GM04504 (cell line): ENCODE results near the gene RBAK.
"Not testable (repeated sequence)": the region's sequence is repeated elsewhere in the genome, so short reads cannot be mapped to it uniquely, and the experiment has no call there.

Experiments
- DNase-seq: peaks from one replicate; pipeline ENCODE4 v3.0.0-alpha.2; 2012; ENCODE audit warnings: low read depth

RBAK gene

DNA sequence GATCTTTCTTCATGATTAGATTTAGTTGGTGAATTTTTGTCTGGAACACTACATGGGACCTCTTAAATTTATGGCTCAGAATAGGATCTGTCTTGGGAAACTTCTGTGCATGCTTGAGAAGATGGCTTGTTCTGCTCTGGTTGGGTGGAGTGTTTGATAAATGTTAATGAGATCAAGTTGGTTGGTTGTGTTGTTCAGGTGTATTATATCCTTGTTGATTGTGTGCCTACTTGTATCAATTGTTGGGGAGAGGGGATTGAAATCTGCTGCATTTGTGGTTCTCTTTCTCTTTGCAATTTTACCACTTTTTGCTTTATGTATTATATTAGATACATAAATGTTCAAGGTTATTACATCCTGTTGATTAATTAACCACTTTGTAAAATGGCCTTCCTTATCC, 6.1 kb downstream of the RBAK start:
- not testable (repeated sequence) for DNase-seq

DNA sequence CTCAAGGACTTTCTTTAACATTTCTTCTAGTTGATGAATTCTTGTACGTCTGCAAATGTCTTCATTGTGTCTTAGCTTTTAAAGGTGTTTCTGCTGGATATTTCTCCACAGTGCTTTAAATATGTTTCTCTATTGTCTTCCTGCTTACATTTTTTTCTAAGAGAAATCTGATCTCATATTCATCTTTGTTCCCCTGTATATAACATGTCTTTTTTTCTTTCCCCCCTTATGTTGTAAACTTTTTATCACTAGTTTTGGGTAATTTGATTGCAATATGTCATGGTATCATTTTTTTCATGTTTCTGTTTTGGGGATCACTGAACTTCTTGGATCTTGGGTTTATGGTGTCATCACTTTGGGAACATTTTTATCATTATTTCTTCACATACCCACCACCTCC, 7.5 kb downstream of the RBAK start:
- no peak for DNase-seq

DNA sequence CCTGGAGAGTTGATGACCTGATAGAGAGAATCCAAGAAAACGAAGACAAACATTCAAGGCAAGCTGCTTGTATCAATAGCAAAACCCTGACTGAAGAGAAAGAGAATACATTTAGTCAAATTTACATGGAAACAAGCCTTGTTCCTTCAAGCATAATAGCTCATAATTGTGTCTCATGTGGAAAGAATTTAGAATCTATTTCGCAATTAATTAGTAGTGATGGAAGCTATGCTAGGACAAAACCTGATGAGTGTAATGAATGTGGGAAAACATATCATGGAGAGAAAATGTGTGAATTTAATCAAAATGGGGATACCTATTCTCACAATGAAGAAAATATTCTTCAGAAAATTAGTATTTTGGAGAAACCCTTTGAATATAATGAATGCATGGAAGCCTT, 18.0 kb downstream of the RBAK start:
- no peak for DNase-seq

DNA sequence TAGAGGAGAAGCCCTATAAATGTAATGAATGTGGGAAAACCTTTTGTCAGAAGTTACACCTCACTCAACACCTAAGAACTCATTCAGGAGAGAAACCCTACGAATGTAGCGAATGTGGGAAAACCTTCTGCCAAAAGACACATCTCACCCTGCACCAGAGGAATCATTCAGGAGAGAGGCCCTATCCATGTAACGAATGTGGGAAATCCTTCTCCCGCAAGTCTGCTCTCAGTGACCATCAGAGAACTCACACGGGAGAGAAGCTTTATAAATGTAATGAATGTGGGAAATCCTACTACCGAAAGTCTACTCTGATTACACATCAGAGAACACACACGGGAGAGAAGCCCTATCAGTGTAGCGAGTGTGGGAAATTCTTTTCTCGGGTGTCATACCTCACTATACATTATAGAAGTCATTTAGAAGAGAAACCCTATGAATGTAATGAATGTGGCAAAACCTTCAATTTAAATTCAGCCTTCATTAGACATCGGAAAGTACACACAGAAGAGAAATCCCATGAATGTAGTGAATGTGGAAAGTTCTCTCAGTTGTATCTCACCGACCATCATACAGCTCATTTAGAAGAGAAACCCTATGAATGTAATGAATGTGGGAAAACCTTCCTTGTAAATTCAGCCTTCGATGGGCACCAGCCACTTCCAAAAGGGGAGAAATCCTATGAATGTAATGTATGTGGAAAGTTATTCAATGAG, 18.9 kb downstream of the RBAK start:
- no peak for DNase-seq

DNA sequence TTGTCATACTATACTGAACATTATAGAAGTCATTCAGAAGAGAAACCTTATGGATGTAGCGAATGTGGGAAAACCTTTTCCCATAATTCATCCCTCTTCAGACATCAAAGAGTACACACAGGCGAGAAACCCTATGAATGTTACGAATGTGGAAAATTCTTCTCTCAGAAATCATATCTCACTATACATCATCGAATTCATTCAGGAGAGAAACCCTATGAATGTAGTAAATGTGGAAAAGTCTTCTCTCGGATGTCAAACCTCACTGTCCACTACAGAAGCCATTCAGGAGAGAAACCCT, 19.4 kb downstream of the RBAK start:
- no peak for DNase-seq

DNA sequence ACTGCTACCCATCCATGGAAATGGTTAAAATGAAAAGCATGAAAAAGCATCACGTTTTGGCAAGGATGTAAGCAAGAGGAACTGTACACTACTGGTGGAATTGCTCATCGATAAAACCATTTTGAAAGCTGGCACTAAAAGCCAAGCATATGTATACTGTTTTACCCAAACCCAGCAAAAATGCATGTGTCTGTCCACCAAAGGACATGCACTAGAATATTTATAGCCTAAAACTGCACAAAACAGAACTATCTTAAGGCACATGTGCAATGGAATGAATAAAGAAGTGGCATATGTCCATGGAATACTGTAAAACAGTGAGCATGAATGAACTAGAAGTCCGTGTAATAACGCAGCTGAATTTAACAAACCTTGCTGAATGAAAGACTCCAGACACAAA, 22.9 kb downstream of the RBAK start:
- no peak for DNase-seq

DNA sequence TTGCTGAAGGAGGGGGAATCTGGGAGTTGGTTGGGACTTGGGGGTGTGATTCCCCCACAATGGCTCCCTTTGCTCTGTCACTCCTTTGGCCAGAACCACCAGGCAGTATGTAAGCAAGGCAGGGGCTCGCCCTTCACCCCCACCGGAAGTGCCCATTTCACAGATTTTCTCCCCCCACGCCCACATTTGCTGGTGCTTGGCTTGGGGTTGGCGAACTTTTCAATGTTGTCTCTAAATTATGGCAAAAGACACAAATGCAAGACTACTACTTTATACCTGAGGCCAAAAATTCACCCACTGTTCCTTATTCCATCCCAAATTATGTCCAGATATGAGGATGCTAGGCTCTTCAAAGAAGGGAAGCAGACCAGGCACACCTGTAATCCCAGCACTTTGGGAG, 24.5 kb downstream of the RBAK start:
- DNase-seq = no peak

DNA sequence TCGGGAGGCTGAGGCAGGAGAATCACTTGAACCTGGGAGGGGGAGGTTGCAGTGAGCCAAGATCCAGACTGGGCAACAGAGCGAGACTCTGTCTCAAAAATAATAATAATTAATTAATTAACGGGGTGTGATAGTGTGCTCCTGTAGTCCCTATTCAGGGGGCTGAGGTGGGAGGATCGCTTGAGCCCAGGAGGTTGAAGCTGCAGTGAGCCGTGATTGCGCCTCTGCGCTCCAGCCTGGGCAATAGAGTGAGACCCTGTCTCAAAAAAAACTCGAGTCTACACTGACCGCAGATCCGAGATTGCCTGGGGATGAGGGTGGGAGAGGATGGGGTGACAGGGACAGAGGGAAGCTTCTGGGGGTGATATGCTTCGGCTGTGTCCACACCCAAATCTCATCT, 29.5 kb downstream of the RBAK start:
- DNase-seq = not testable (repeated sequence)

DNA sequence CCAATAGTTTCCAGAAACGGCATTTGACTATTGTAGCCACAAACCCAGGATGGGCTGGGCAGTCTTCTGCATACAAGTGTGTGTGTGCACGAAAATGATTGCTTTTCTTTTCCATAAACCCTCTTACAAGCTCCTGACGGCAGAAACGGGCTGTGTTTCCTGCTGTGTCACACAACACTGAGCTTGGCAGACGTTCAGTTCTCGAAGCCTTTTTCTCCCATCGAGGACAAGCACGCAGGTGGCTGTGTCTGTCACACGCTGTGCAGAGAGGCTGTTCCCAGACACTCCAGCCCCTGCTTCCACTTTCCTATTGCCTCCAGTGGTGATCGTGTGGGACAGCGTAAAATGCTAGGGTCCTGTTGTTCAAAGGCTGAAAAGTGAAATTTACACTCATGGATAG, 32.1 kb downstream of the RBAK start:
- no peak for DNase-seq

DNA sequence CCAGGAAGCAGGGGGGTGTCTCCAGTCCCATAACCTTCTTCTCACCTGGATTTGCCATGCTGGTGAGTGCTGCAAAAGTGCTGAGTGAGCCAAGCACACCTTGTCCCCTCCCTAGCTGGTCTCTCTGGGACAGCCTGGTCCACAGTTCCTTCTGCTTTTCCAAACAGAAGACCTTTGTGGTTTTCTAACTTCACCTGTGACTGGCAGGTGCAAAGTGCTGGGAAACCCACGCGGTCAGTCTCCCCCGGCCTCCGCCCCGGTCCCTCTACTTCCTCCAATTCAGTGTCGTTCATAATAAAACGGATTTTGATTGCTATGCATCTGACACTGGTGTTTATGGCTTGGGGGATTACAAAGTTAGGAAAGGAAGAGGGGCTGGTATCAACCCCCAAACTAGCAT, 37.1 kb downstream of the RBAK start:
- no peak for DNase-seq

DNA sequence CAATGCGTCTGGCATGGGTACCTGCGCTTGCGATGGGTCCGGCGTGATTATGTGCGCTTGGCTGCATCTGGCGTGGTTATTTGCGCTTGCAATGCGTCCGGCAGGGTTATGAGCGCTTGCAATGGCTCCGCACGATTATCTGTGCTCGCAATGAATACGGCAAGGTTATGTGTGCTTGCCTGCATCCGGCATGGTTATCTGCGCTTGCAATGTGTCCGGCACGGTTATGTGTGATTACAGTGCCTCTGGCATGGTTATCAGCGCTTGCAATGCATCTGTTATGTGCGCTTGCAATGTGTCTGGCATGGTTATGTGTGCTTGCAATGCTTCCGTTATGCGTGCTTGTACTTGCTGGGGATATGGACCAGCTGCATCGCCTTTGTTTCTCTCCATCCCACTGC, 37.7 kb downstream of the RBAK start:
- DNase-seq = no peak

DNA sequence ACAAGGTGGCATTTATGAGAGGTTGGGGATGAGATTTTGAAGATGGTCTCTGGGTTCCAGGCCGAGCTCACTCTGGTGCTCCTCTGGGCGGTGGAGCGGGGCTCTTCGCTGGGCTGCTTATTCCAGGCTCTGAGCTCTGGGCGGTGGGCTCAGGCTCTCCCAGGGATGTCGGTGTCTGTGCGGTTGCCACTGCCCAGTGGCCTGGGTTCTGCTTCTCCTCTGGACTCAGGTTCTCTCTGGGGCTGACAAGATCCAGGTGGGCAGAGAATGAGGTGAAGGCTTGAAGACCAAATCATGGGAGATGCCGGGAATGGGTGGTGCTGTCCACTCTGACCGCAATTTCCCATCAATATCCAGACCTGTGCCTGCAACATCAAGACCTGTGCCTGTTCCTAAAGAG, 40.6 kb downstream of the RBAK start:
- DNase-seq = no peak

DNA sequence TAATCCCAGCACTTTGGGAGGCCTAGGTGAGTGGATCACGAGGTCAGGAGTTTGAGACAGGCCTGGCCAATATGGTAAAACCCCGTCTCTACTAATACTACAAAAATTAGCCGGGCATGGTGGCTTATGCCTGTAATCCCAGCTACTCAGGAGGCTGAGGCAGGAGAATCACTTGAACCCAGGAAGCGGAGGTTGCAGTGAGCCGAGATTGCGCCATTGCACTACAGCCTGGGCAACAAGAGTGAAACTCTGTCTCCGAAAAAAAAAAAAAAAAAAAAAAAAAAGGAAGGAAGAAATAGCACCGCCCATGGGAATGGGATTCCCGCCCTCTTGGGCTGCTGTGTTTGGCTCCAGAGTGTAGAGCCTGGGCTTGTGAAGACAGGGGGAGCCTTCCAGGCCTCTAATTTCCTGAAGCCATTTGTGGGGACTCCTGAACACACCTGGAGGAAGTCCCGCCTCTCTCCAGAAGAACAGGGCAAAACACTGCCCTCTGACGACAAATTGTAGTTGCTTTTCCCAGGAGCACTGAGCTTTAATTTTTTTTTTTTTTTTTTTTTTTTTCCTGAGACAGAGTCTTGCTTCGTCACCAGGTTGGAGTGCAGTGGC, 42.7 kb downstream of the RBAK start:
- DNase-seq = not testable (repeated sequence)

DNA sequence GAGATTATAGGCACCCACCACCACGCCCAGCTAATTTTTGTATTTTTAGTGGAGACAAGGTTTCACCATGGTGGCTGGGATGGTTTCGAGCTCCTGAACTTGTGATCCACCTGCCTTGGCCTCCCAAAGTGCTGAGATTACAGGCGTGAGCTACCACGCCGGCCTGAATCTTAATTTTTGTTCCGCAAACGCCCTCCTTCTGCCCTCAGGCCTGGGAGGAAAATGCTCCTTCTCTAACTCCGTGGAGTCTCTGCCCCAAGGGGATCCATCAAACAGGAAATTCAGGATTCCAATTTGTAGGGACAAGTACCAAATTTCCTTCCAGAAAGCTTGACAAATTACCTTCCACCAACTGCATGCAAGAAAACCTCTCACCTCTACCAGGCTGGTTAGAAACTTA, 43.2 kb downstream of the RBAK start:
- no peak for DNase-seq

DNA sequence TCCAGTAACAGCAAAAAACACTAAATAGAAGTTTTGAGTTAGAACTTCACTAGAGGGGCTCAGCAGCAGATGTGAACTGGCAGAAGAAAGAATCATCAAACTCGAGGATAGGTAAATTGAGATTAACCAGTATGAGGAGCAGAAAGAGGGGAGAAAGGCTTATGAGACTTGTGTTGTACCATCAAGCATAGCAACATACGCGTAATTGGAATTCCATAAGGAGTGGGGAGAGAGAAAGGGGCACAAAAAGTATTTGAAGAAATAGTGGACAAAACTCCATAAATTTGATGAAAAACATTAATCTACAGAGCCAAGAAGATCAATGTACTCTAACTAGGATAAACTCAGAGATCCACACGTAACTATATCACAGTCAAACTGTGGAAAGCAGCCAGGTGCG, 48.3 kb downstream of the RBAK start:
- DNase-seq = no peak

DNA sequence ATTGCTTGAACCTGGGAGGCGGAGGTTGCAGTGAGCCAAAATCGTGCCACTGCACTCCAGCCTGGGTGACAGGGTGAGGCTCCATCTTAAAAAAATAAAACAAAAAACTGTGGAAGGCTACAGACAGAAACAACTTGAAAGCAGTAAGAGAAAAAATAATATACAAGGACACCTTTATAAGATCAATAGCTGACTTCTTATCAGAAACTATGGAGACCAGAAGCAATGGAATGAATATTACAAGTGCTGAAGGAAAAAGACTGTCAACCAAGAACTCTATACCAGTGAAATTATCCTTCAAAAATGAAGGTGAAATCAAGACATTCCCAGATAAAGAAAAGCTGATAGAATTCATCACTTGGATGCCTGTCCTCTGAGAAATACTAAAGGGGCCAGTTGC, 49.0 kb downstream of the RBAK start:
- no peak for DNase-seq

DNA sequence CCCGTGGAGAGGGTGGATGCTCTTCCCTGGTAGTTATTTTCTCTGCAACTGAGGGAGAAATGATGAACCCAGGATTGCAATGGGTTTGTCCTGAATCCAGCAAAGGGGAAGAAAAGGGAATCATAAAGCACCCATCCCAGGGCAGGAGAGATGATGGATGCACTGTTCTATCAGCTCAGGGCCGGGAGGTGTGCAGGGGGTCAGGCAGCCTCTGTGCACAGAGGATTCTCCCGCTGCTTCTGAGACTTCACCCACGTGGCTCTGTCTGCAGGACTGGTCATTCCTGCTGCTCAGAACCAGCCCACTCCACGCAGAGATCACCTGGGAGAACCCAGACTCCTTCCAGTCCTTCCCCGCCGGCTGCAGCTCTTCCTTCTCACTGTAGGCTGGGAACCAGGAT, 70.7 kb downstream of the RBAK start:
- DNase-seq = no peak

DNA sequence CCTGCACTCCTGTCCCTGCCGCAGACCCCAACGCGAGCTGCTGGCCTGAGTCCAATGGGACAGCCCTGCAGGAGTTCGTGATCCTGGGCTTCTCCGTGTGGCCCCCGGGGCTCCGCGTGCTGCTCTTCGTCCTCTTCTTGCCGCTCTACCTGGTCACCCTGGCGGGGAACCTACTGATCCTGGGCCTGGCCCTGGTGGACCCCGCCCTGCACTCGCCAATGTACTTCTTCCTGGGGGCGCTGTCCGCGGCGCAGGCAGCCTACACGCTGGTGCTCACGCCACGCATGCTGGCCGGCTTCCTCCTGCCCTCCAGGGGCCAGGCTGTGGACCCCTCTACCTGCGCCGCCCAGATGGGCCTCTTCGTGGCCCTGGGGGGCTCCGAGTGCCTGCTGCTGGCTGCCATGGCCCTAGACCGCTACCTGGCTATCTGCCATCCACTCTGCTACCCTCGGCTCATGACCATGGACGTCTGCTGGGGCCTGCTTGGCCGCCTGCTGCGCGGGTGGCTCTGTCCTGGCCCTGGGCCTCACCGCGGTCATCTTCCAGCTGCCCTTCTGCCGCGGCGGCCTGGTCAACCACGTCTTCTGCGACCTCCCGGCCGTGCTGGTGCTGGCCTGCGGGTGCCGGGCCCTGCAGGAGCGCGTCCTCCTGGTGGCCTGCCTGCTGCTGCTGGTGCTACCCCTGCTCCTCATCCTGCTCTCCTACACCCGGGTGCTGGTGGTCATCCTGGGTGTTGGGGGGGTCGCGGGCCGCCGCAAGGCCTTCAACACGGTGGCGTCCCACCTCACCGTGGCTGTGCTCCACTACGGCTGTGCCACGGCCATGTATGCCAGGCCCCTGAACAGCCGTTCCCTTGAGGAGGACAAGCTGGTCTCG, 71.7 kb downstream of the RBAK start:
- no peak for DNase-seq
